NT2/D1 (cell line): ENCODE results near the gene AHCYL2.
"Not testable (repeated sequence)": the region's sequence is repeated elsewhere in the genome, so short reads cannot be mapped to it uniquely, and the experiment has no call there.

Experiments
- DNase-seq: peaks from one replicate; pipeline ENCODE4 v3.0.0-alpha.2; 2011; ENCODE audit warnings: low read depth, low spot score
- H3K27me3 ChIP-seq: 2 replicates; pipeline ENCODE4 v1.6.0; 2011; ENCODE audit warnings: mild to moderate bottlenecking; ENCODE audit not compliant: insufficient read length, insufficient read depth
- H3K36me3 ChIP-seq: 2 replicates; pipeline ENCODE4 v1.6.1; 2011; ENCODE audit warnings: mild to moderate bottlenecking, low read length, mixed read lengths; ENCODE audit not compliant: insufficient read depth, insufficient read length
- H3K4me1 ChIP-seq: 2 replicates; pipeline ENCODE4 v1.5.1; 2011; ENCODE audit not compliant: insufficient read depth, insufficient read length
- H3K4me3 ChIP-seq: 2 replicates; pipeline ENCODE4 v1.5.1; 2011; ENCODE audit warnings: low read depth; ENCODE audit not compliant: insufficient read length
- H3K9ac ChIP-seq: 2 replicates; pipeline ENCODE4 v1.6.0; 2011; ENCODE audit warnings: low read depth; ENCODE audit not compliant: insufficient read length
- H3K9me3 ChIP-seq: 2 replicates; pipeline ENCODE4 v1.5.1; 2011; ENCODE audit warnings: mild to moderate bottlenecking, low read length; ENCODE audit not compliant: insufficient read depth
- SUZ12 ChIP-seq: IDR thresholded peaks from 2 replicates; pipeline ENCODE4 v1.6.1; 2011; ENCODE audit not compliant: insufficient read length, insufficient read depth; ENCODE audit errors: extremely low read depth
- YY1 ChIP-seq: IDR thresholded peaks from 2 replicates; pipeline ENCODE4 v1.6.1; 2011; ENCODE audit not compliant: insufficient read length, insufficient read depth
- ZNF274 ChIP-seq: IDR thresholded peaks from 2 replicates; pipeline ENCODE4 v1.6.1; 2011; ENCODE audit warnings: mild to moderate bottlenecking, low read depth, low read length

The AHCYL2 gene

GRCh38 chr7:129210989-129211312 lies 13.9 kb upstream of the AHCYL2 start:
- no peak for DNase-seq
- Histone ChIP-seq H3K4me1 (peaks cover 2% of the 10 kb centered on the region), H3K27me3 (no peaks in the 10 kb centered on the region), H3K9me3 (peaks cover 9% of the 10 kb centered on the region; the same call in 1 of the 2 replicates), H3K36me3 (peaks cover 59% of the 10 kb centered on the region), H3K9ac (no peak overlapping the region), H3K4me3 (no peak overlapping the region)
- no peak for TF ChIP-seq YY1
- no peak for TF ChIP-seq ZNF274
- TF ChIP-seq SUZ12 = no peak

- no peak overlapping the region for H3K4me3 ChIP-seq
- no peak for TF ChIP-seq ZNF274
- TF ChIP-seq YY1 = no peak
- TF ChIP-seq SUZ12 = no peak
- peaks cover 2% of the 10 kb centered on the region for H3K4me1 ChIP-seq
- DNase-seq = no peak
- peaks cover 47% of the 10 kb centered on the region for H3K36me3 ChIP-seq
- no peaks in the 10 kb centered on the region for H3K27me3 ChIP-seq
- no peak overlapping the region for H3K9ac ChIP-seq
- peaks cover 14% of the 10 kb centered on the region; the same call in 1 of the 2 replicates for H3K9me3 ChIP-seq
Measured at GRCh38 chr7:129212126-129212525, 12.7 kb upstream of the AHCYL2 start.

GRCh38 chr7:129212596-129212995 lies 12.2 kb upstream of the AHCYL2 start:
- TF ChIP-seq ZNF274 = no peak
- no peak for TF ChIP-seq SUZ12
- TF ChIP-seq YY1 = no peak
- no peak overlapping the region for H3K4me3 ChIP-seq
- no peak for DNase-seq
- peaks cover 14% of the 10 kb centered on the region; the same call in 1 of the 2 replicates for H3K9me3 ChIP-seq
- no peak overlapping the region for H3K9ac ChIP-seq
- no peaks in the 10 kb centered on the region for H3K27me3 ChIP-seq
- H3K36me3 ChIP-seq = peaks cover 46% of the 10 kb centered on the region
- peaks cover 2% of the 10 kb centered on the region for H3K4me1 ChIP-seq

GRCh38 chr7:129213828-129214227 lies 11.0 kb upstream of the AHCYL2 start:
- peaks cover 14% of the 10 kb centered on the region; the same call in 1 of the 2 replicates for H3K9me3 ChIP-seq
- no peaks in the 10 kb centered on the region for H3K27me3 ChIP-seq
- peaks cover 40% of the 10 kb centered on the region for H3K36me3 ChIP-seq
- DNase-seq = no peak
- TF ChIP-seq YY1 (no peak), SUZ12 (no peak), ZNF274 (no peak)
- peaks cover 2% of the 10 kb centered on the region for H3K4me1 ChIP-seq
- no peak overlapping the region for H3K9ac ChIP-seq
- H3K4me3 ChIP-seq = no peak overlapping the region

- not testable (repeated sequence) for H3K27me3 ChIP-seq, H3K4me3 ChIP-seq, H3K9ac ChIP-seq, DNase-seq, H3K4me1 ChIP-seq
- Histone ChIP-seq H3K9me3 (peaks cover 14% of the 10 kb centered on the region; the same call in 1 of the 2 replicates), H3K36me3 (peaks cover 25% of the 10 kb centered on the region)
Measured at GRCh38 chr7:129215691-129216090, 9.1 kb upstream of the AHCYL2 start.

GRCh38 chr7:129216101-129216715 lies 8.6 kb upstream of the AHCYL2 start:
- H3K36me3 ChIP-seq = peaks cover 20% of the 10 kb centered on the region
- peaks cover 14% of the 10 kb centered on the region; the same call in 1 of the 2 replicates for H3K9me3 ChIP-seq
- not testable (repeated sequence) for H3K9ac ChIP-seq, H3K4me1 ChIP-seq, H3K27me3 ChIP-seq, H3K4me3 ChIP-seq, DNase-seq

GRCh38 chr7:129216821-129217416 lies 7.9 kb upstream of the AHCYL2 start:
- not testable (repeated sequence) for H3K4me3 ChIP-seq, DNase-seq, H3K9ac ChIP-seq, H3K27me3 ChIP-seq, H3K4me1 ChIP-seq
- Histone ChIP-seq H3K36me3 (peaks cover 13% of the 10 kb centered on the region), H3K9me3 (peaks cover 14% of the 10 kb centered on the region; the same call in 1 of the 2 replicates)
